A673 (cell line): ENCODE results near the gene UBL4B.

Source experiments
- CTCF ChIP-seq: fragments of 300-800, 200-600 bp; sonication (generic); conservative IDR thresholded peaks from 2 replicates; pipeline ENCODE4 v1.5.1; 2017; ENCODE audit warnings: low read depth, mild to moderate bottlenecking, antibody characterized with exemption, low read length, moderate library complexity, mixed read lengths
- EZH2 ChIP-seq: fragments of 200-600 bp; sonication (generic); IDR thresholded peaks from 2 replicates; pipeline ENCODE4 v1.6.1; 2017; ENCODE audit warnings: borderline replicate concordance, low read depth, mild to moderate bottlenecking, mixed read lengths, antibody characterized with exemption, low read length; ENCODE audit not compliant: poor library complexity, severe bottlenecking

GRCh38 chr1:110119843-110120242 is 7.6 kb downstream of the UBL4B start:
- TF ChIP-seq CTCF (no peak), EZH2 (no peak)
